Endothelial cell of hepatic sinusoid (primary cell): Measurements from ENCODE around the gene TLCD5.

ENCODE experiments used
- in situ Hi-C: cut with HindIII; loops from 2 replicates; pipeline ENCODE4 v1.10.0; 2017; ENCODE audit warnings: low sequenced_read_pairs

The TLCD5 gene

GRCh38 chr11:120306519-120307242, 18.4 kb upstream of the TLCD5 start:
- in situ Hi-C loops, result no loop called here

GRCh38 chr11:120307476-120307875, 17.6 kb upstream of the TLCD5 start:
- in situ Hi-C loops, result no loop called here

- in situ Hi-C loops, result no loop called here
Observed at GRCh38 chr11:120308081-120308480, 17.0 kb upstream of the TLCD5 start.

GRCh38 chr11:120310870-120311269, 14.2 kb upstream of the TLCD5 start:
- in situ Hi-C loops, result no loop called here

GRCh38 chr11:120314861-120315260, 10.2 kb upstream of the TLCD5 start:
- in situ Hi-C loops, result loop anchor here (5.0 kb wide), 1 partner anchor 68 kb away; no protein-coding TSS in a partner anchor

- in situ Hi-C loops, result loop anchor here (5.0 kb wide), 1 partner anchor 70 kb away; no protein-coding TSS in a partner anchor
Observed at GRCh38 chr11:120316880-120317688, 8.0 kb upstream of the TLCD5 start.

GRCh38 chr11:120317689-120318480, 7.2 kb upstream of the TLCD5 start:
- in situ Hi-C loops, result loop anchor here (5.0 kb wide), 1 partner anchor 71 kb away; no protein-coding TSS in a partner anchor

GRCh38 chr11:120318906-120319305, 6.2 kb upstream of the TLCD5 start:
- in situ Hi-C loops, result loop anchor here (5.0 kb wide), 1 partner anchor 72 kb away; no protein-coding TSS in a partner anchor

- in situ Hi-C loops, result no loop called here
Observed at GRCh38 chr11:120326228-120326627, 1.1 kb downstream of the TLCD5 start.

GRCh38 chr11:120326845-120327281, 1.8 kb downstream of the TLCD5 start:
- in situ Hi-C loops, result no loop called here

- in situ Hi-C loops, result no loop called here
Observed at GRCh38 chr11:120327311-120327710, 2.2 kb downstream of the TLCD5 start.

- in situ Hi-C loops, result no loop called here
Observed at GRCh38 chr11:120329556-120329955, 4.5 kb downstream of the TLCD5 start.

GRCh38 chr11:120330045-120330444, 4.9 kb downstream of the TLCD5 start:
- in situ Hi-C loops, result loop anchor here (5.0 kb wide), 1 partner anchor 107 kb away; no protein-coding TSS in a partner anchor

GRCh38 chr11:120331301-120331996, 6.3 kb downstream of the TLCD5 start:
- in situ Hi-C loops, result loop anchor here (5.0 kb wide), 1 partner anchor 106 kb away; no protein-coding TSS in a partner anchor

GRCh38 chr11:120332822-120333716, 8.0 kb downstream of the TLCD5 start:
- in situ Hi-C loops, result loop anchor here (5.0 kb wide), 1 partner anchor 104 kb away; no protein-coding TSS in a partner anchor

GRCh38 chr11:120333801-120334200, 8.7 kb downstream of the TLCD5 start:
- in situ Hi-C loops, result loop anchor here (5.0 kb wide), 1 partner anchor 104 kb away; no protein-coding TSS in a partner anchor

GRCh38 chr11:120334332-120334731, 9.2 kb downstream of the TLCD5 start:
- in situ Hi-C loops, result loop anchor here (5.0 kb wide), 1 partner anchor 103 kb away; no protein-coding TSS in a partner anchor

- in situ Hi-C loops, result loop anchor here (5.0 kb wide), 1 partner anchor 102 kb away; no protein-coding TSS in a partner anchor
Observed at GRCh38 chr11:120334894-120335462, 9.9 kb downstream of the TLCD5 start.

- in situ Hi-C loops, result no loop called here
Observed at GRCh38 chr11:120335556-120335907, 10.4 kb downstream of the TLCD5 start.
